Epidermal melanocyte (primary cell): Measurements from ENCODE around the gene CAP1.
"Not testable (repeated sequence)": the region's sequence is repeated elsewhere in the genome, so short reads cannot be mapped to it uniquely, and the experiment has no call there.

Source experiments
- DNase-seq: peaks from one replicate; pipeline ENCODE4 v3.0.0; 2011; ENCODE audit warnings: low spot score; ENCODE audit not compliant: insufficient read length

The CAP1 gene

GRCh38 chr1:40058453-40059337 is 18.2 kb downstream of the CAP1 start:
- DNase-seq, result no peak

GRCh38 chr1:40059338-40059959 is 18.9 kb downstream of the CAP1 start:
- DNase-seq, result no peak

- no peak for DNase-seq
Measured at GRCh38 chr1:40059960-40060750, 19.6 kb downstream of the CAP1 start.

DNA sequence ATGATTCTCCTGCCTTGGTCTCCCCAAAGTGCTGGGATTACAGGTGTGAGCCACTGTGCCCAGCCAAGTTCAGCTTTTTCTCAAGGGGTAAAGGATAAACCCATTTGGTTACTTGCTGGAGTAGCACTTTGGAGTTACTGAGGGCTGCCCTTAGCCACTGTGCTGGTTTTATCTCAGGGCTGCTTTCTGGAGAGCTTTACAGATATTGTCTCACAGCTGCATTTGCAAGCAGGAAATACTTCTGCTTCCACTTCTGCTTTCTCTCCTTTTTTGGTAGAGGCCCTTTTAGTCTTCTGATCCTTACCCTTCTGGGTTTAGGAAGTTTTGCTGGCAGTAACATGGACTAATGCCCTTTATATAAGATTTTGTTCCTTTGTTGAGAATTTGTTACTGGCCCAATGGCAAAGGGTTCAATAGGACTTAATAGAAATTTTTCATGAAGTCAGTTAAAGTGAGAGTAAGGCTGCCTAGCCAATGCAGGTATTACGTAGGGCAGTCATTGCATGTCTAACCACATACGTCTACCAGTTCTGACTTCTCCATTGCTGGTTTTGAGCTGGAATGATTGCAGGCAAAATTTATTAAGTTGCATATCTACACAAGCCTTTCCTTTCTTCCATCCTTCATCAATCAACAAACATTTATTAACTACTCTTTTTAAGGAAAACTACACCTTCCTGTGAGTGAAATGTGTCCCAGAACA is 24.4 kb downstream of the CAP1 start:
- no peak for DNase-seq

DNA sequence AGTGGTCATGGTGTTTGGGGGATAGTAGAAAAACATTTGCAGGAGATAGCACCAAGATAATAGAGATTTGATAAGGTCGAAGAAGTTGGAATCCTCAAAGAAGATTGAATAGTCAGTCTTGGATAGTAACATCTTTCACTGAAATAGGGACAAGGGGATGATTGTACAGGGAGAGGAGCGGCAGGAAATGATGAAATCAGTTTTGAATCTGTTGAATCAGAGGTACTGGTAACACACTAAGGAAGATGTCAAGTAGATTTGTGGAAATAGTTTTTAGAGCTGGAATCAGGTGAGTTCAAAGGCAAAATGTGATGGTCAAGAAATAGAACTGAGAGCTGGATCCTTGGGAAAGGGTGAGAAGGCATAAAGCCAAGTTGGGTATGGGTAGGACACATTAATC is 26.5 kb downstream of the CAP1 start:
- no peak for DNase-seq

- no peak for DNase-seq
Measured at GRCh38 chr1:40067851-40068250, 27.3 kb downstream of the CAP1 start.

DNA sequence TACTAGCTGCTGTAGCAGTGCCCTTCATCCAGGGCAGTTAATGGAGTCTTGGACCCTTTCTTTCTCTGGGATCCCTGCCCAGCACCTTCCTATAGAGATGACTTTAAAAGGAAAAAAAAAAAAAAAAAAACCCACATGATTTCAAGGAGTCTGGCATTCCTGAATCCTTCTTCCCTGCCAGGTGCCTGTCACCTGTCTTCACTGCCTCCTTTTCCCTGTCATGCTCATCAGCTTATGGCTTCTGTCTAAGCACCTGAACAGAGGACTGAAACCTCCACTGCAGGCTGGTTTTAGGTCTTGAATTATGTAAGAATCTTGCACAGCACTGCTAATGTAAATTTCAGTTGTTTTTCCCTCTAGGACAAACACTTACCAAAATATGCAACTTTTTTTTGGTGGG is 31.6 kb downstream of the CAP1 start:
- DNase-seq, result no peak

DNA sequence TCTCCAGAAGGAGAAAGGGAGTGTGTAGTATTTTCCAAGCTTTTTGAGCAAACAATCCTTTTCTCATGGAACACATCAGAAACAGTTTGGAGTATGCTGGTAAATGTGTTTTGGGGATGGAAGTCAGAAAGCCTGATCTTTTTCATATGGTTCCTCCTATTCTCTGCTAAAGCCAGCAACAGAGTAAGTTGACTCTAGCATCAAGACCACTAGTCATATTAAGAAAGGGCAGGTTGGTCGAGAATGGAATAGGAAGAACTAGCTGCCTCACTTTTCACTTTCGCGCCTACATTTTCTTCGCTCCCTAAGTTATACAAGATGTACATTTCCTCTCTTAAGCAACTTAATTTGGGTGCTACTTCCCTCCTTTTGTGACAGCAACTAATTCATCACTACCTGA is 32.5 kb downstream of the CAP1 start:
- DNase-seq, result no peak

DNA sequence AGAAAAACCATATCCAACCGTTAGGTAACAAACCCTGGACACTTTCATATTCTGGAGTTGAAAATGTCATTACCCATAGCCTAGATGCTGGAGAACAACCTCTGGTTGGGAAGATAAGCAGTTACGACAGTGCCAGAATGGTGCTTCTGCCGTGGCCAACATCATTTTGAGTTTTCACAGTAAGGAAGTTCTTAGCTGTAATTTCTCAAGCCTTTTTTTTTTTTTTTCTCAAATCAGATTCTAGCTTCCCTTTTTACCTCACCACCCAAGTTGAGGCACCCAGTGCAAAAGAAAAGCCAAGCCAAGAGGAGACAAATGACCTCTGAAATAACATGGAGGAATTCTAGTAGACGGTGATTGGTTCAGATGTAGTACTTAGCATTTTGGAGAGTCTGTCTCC is 34.7 kb downstream of the CAP1 start:
- DNase-seq, result no peak

DNA sequence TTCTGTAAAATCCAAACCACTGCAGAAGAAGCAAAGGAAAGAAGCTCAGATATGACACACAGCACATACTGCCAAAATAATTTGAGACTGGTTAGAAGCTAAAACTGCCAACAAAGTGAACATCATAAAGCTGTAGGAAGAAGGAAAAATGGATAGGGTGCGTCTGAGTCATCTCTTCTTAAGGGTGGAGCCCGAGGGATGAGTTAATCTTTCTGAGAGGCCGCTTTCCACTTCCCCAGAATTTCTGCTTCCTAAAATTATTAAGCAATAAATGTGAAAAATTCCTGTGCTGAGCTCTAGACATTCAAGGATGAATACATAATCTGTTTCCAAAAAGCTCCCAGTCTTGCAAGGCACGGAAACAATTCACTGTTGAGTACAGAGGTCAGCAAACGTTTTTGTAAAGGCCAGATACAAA is 36.4 kb downstream of the CAP1 start:
- DNase-seq, result no peak

DNA sequence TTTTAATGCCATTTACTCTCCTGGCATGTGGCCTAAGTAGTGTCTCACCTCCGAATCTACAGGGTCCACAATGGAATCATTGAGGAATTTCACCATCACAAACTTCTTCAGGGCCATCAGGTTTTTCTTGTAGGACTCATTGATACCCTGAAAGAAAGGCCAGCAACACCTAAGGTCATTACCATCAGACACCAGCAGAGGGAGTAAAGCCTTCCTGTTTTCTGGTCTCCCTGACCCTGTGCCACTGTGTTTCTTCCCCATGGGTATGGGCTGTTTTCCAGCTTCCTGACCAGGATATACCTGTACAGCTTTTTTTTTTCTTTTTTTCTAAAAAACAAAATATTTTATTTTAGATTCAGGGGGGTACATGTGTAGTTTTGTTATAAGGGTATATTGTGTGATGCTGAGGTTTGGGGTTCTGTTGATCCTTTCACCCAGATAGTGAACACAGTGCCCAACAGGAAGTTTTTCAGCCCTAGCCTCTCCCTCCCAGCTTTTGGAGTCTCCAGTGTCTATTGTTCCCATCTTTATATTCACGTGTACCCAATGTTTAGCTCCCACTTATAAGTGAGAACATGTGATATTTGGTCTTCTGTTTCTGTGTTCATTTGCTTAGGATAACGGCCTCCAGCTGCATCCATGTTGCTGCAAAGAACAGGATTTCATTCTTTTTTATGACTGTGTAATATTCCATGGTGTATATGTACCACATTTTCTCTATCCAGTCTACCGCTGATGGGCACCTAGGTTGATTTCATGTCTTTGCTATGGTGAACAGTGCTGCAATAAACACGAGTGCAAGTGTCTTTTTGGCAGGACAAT is 38.2 kb downstream of the CAP1 start:
- no peak for DNase-seq

DNA sequence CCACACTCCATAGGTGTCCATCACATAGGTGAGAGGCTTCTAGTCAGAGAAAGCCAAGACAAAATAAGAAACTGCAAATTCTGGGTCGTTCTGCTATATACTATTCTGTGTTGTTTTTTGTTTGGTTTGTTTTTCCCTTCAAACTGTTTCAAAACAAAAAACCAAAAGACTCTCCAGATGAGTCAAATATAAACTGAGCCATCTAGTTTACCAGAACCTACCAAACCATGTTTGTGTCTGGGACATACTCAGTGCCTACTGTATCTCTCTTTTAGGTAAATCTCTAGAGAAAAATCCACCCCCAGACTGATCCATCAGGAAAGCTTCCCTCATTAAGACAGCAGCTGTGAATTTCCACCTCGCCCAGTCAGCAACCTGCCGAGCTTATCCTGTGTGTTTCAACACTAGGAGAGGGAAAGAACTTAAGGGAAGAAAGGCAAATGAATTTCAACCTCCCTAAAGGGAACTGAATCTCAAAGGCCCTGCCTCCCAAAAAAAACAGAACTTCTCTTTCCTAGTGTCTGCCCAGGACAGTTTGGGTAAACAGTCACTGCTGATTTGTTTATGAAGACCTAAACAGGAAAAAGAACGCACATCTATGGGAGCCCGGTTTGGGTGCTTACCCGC is 39.4 kb downstream of the CAP1 start:
- no peak for DNase-seq

DNA sequence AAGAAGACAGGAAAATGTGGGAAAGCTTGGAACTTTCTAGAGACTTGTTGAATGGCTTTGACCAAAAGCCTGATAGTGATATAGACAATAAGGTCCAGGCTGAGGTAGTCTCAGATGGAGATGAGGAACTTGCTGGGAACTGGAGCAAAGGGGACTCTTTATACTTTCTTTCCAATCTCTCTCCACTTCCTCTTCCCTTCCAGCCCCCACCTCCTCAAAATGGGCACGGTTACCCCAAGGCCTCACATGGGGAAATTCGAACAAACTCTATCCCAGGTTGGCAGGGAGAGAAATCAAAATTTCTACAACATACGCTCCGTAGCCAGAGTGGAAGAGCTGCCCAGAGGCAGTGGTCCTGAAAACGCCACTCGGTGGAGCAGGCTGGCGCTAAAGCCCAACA is 41.3 kb downstream of the CAP1 start:
- no peak for DNase-seq

DNA sequence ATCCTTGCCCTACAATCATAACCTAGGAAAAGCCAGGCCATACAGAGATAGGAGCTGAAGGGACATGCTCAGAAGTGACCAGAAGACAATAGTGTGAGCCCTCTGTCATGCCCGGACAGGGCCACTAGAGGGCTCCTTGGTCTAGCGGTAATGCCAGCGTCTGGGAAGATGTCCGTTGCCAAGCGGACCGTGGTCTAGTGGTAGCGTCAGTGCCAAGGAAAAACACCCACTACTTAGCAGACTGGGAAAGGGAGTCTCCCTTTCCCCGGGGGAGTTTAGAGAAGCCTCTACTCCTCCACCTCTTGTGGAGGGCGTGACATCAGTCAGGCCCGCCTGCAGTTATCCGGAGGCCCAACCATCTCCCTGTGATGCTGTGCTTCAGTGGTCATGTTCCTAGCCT is 44.2 kb downstream of the CAP1 start:
- DNase-seq, result not testable (repeated sequence)

DNA sequence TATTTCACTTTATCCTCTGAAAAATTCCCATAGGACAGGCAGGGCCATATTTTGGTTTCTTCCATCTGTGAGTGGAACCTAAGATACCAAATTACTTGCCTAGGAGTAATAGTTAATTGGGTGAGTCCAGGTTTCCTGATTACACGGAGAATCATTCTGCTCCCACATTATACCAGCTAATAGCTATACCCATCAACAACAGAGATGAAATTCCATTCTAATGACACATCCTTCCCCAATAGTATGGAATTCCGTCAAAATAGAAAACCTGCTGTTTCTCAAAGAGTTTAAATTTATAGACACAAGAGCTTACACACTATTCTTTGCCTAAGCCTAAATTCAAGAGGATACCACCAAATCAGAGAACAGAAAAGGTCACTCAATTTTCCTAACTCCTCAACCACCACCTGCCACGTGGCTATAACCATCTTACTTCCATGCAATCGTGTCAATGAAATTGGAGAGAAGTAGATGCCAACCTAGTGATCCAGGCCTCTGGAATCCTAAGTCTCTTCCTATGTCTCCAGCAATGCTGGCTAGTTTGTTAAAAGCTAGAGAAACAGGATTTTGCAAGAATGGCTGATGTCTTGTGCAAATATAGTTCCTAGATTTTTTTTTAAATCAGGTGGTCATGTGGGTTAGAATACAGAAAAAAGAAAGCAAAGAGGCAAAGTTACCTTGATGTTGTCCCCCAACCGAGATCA is 50.3 kb downstream of the CAP1 start:
- no peak for DNase-seq

- DNase-seq, result no peak
Measured at GRCh38 chr1:40092241-40092640, 51.7 kb downstream of the CAP1 start.

DNA sequence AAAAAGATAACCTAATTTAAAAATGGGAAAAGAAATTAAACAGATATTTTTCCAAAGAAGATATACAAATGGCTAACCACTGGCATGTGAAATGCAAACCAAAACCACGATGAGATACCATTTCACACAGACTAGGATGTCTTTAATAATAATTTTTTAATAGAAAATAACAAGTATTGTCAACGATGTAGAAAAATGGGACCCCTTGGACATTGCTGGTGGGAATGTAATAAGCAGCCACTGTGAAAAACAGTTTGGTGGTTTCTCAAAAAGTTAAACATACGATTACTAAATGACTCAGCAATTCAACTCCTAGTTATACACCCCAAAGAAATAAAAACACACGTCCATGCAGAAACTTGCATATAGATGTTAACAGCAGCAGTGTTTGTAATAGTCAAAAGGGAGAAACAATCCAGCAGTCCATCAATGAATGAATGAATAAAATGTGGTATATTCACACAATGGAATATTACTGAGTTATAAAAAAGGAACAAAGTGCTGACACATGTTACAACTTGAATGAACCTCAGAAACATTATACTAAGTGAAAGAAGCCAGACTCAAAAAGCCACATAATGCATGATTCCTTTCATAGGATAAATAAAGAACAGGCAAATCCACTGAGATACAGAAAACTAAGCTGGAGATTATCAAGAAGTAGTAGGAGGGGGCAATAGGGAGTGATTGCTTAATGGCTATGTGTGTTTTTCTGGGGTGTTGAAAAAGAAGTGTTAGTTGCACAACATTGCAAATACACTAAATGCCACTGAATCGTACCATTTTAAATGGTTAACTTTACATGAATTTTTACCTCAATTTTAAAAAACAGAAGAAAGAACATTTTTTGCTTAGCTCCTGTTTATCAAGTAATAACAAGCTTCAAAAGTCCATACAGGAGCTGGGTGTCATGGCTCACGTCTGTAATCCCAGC is 52.4 kb downstream of the CAP1 start:
- DNase-seq, result no peak

GRCh38 chr1:40094466-40095110 is 54.1 kb downstream of the CAP1 start:
- no peak for DNase-seq
